ENCODE results near the gene TMCC2.
A peak's percentile ranks its signal among the peaks of the same experiment; 100 is the strongest.
"Not testable (repeated sequence)": the region's sequence is repeated elsewhere in the genome, so short reads cannot be mapped to it uniquely, and the experiment has no call there.

The TMCC2 gene, protein sequence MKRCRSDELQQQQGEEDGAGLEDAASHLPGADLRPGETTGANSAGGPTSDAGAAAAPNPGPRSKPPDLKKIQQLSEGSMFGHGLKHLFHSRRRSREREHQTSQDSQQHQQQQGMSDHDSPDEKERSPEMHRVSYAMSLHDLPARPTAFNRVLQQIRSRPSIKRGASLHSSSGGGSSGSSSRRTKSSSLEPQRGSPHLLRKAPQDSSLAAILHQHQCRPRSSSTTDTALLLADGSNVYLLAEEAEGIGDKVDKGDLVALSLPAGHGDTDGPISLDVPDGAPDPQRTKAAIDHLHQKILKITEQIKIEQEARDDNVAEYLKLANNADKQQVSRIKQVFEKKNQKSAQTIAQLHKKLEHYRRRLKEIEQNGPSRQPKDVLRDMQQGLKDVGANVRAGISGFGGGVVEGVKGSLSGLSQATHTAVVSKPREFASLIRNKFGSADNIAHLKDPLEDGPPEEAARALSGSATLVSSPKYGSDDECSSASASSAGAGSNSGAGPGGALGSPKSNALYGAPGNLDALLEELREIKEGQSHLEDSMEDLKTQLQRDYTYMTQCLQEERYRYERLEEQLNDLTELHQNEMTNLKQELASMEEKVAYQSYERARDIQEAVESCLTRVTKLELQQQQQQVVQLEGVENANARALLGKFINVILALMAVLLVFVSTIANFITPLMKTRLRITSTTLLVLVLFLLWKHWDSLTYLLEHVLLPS

DNA sequence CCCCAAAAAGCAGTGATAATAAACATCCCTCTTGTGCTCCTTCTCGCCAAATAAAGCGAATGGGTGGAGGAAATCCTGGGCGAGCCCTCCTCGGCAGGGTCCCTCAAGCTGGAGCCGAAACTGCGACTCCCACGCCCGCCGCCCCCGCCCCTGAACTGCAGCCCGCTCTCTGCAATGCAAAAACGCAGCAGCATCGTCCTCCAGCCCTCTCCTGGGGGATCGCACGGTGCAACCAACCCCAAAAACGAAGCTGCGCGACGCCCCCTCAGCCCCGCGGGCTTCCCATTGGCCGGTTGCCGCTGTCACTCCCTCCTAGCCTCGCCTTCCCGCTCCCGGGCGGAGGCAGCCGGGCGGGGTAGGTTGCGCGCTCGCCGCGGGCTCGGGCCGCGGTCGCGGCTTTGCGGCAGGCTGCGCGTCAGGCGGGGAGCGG lies at the start of gene TMCC2:
TMCC2 (plus strand) TSS at position 363 of the 430 bp plus-strand sequence. CDS start 619 bp downstream, outside the sequence.
- DNase-seq, result peak; percentile 74

DNA sequence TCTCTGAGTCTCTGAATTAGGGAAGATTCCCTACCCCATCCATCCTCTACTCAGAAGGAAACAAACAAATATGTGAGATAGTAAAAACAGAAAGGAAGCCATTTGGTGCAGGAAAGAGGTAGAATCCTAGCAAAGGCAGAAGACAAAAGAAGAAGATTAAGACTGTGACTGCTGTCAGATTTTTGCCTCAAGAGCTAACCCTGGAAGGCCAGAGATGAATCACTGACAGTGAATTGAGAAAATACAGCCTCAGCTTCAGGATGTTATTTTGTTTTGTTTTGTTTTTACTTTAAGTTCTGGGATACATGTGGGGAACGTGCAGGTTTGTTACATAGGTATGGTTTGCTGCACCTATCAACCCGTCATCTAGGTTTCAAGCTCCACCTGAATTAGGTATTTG lies 47.9 kb upstream of the TMCC2 start:
- DNase-seq, result no peak

DNA sequence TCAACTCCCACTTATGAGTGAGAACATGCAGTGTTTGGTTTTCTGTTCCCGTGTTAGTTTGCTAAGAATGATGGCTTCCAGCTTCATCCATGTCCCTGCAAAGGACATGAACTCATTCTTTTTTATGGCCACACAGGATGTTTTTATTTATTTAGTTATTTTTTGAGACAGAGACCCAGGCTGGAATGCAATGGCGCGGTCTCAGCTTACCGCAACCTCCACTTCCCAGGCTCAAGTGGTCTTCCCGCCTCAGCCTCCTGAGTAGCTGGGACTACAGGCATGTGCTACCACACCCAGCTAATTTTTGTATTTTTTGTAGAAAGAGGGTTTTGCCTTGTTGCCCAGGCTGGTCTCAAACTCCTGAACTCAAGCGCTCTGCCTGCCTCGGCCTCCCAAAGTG lies 47.4 kb upstream of the TMCC2 start:
- not testable (repeated sequence) for DNase-seq

DNA sequence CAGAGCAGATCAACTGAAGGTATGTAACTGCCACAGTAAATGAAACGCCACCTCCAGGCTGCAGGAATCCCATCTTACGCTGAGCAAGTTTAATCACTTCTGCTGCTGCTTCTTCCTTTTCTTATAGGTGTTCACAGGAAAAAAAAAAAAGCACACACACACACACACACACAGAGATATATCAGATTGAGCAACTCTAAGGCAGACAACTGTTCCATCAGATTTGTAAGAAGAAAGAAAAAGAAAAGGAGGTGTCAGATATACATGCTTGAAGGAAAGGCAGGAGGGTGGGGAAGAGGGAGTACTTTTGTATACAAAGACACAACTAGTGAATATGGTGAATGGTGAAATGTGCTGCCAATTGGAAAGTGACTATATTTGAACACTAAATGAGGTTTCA lies 44.8 kb upstream of the TMCC2 start:
- no peak for DNase-seq

DNA sequence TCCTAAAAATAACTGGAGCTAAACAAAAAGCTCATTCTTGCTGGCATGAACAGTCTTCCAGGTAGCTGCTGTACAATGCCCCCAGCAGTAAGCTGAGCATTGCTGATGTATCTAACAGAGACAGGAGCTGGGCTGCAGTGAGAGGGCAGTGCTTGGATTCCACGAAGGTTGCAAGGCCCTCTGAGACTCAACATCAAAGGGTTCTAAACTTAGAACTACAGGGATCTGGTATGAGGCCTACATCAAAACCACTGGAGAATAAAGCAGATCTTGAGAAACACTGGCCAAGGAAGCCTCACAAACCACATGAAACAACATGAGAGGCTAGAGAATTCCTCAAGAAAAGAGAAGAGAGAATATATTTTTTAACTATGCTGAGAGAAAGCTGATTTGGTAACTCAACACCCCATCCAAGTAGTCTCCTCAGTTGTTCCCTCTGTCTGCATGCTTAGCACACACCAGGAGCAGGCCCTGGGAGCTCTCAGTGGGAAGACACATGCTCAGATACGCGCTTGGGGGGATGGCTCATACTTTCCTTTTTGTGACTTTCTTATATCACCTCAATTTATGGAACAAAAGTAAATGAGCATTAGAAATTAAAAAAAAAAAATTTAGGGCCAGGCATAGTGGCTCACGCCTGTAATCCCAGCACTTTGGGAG lies 43.9 kb upstream of the TMCC2 start:
- no peak for DNase-seq

DNA sequence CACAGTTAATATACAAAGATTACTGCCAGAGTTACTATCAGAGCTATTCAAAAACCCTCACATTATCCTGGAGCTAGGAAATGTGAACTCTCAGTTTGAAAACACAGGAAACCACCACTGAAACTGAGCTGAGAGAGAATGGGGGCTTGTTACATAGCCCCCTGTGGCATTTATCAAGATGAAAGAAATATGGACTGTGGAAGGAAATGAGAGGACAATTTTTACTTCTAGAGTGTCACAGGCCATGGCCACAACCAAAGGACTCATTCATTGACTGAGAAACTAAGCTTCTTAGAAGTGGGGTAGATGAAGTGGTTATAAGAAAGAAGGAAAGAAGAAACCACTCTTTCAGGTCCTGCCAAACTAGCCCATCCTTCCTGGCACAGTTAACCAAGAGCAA lies 41.6 kb upstream of the TMCC2 start:
- DNase-seq, result no peak

DNA sequence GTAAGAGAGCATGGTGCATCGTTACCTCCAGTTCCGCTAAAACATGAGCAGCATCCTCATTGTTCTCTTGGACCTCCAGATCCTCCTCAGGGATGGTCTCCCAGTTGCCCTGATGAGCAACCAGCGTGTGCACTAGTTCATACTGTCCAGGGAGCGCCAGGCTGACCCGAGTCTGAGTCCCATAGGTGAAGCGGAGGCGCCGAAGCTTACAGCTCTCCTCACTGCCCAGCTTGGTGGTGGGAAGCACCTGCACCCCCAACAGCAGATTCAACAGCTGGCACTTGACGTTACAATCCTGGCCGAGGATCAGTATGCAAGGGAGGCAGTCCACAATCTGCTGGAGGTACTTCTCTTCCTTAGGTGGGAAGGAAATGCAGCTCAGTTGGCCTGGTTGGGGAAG lies 40.3 kb upstream of the TMCC2 start:
- peak; percentile 45 for DNase-seq

DNA sequence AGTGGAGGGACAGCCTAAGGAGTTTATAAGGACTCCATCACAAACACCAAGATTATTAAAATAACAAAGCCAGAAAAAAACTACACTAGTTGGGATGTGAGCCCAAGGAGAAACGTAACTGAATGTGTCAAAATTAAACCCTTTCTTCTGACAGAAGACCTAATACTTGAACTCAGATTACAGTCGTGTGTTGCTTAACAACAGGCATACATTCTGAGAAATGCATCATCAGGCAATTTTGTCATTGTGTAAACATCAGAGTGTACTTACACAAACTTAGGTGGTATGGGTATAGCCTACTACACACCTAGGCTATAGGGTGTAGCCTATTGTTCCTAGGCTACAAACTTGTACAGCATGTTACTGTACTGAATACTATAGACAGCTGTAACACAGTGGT lies 39.6 kb upstream of the TMCC2 start:
- DNase-seq, result no peak

DNA sequence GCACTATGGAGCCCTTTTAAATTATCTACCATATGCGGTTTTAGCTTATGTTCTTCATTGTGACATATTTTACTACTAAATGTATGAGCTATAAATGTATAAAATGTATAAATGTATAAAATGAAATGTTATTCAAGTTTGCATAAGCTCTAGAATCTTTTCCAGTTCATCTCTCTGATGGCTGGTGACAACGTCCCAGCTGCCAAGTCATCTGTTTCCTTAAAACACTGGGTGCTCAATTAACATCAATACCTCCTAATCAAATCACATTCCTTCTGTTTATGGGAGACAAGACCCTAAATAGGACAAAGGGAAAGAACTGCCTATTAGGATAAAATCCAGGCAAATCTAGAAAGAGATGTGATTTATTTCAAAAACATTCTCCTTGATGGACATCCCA lies 39.1 kb upstream of the TMCC2 start:
- no peak for DNase-seq

DNA sequence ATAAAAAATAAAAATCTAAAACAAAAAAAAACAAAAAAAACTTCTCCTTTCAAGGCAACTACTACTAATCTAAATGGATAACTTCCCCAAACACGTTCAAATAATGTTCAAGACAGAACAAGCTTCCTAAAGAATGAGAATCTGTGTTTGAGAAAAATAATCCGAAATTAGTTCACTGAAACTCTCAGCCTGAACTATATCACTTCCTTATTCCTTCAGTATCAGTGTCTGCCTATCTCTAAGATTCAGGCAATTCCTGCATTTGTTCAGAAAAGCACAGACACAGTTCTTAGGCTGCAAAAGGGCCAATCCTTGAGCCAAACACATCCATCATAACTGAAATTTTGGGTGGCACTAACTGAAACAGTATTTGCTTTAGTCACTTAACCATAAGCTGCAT lies 38.6 kb upstream of the TMCC2 start:
- DNase-seq, result no peak

DNA sequence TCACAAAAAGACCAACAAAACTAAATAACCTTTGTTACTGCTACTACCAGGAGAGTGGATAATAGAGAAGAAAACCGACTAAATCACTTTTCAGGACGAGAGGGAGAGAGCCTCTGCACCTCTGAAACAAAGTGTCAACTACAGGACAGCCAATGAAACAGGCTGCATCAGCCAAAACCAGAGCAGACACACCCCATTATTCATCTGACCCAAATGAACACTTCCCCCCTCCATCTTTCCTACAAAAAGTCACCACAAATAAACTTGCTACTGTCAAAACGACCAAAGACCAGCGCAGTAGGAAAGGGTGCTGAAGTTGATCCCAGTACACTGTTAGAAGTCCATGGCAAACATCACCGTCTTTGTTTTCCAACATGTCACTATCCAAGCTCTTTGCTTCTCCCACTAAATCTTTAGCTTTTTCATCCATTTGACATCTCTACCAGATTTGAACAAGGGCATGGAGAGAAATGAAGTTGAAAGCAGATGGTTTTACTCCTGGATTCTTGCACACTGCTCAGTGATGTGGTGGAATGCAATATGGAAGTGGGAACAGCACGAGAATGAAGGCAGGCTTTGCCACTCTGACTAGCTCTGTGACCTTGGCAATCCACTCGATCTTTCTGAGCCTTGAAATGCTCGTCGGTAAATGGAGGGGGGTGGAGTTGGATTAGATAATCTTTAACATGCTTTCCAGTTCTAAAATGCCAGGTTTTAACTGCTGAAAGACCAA lies 36.7 kb upstream of the TMCC2 start:
- no peak for DNase-seq

DNA sequence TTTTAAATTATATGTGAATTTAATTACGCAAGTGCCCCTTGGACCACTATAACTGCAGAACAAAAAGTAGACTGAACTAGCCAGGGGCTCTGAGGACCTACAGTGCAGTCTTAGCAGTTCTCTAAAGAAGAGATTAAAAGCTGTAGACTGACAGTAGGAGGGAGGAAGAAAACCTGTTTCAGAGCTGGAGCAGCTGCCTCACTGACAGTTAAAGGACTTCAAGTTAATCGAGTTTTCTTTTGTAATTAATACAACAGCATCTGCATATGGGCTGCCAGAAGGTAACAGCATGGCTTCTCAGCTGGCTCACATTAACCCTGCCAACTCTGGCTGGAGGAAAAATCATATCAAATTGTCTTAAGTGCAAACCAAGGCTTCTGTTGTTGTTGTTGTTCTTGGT lies 36.1 kb upstream of the TMCC2 start:
- DNase-seq, result peak; percentile 83

DNA sequence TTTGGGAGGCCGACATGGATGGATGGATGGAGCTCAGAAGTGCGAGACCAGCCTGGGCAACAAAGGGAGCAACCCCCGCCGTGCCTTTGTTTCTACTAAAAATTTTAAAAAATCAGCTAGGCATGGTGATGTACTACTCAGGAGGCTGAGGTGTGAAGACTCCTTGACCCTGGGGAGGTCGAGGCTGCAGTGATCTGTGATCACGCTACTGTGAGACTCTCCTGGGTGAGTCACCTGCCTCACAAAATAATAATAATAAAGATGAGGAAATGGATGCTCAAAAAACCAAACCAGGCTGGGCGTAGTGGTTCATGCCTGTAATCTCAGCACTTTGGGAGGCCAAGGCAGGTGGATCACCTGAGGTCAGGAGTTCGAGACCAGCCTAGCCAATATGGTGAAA lies 35.5 kb upstream of the TMCC2 start:
- no peak for DNase-seq

DNA sequence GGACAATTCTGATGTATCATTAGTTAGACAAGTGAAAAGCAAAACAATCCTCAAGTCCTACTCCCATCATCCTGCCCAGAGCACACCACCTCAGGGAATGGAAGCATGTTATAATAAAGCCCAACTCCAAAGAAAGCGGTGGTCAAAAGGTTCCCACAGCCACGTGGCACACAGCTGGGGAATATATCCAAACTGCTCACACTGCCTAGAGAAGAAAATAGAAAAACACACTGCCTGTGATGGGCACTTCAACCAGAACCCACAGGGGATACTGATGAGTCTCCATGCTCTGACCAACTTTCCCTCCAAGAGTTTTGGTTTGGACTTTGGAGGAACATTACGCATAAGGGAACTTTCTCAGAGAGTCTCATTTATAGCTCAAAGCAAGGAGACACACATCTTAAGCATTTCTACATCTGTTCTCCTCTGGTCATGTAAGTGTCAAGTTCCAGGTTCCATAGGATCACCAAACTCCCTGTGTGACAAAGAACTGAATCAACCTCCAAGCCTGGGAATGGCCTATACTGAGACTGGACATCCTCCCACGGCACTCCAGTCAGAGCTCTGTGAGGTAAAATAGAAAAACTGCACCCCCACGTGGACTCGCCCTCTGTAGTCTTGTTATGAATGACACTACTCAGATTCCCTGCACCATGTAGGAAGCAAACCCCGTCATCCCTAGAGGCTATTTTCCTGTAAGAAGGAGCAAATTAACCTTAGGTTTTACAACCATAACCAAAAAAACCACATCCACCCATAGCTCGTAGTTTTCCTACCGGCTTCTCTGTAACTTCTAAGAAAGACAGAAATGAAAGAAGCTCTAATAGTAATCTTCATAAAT lies 28.4 kb upstream of the TMCC2 start:
- no peak for DNase-seq

DNA sequence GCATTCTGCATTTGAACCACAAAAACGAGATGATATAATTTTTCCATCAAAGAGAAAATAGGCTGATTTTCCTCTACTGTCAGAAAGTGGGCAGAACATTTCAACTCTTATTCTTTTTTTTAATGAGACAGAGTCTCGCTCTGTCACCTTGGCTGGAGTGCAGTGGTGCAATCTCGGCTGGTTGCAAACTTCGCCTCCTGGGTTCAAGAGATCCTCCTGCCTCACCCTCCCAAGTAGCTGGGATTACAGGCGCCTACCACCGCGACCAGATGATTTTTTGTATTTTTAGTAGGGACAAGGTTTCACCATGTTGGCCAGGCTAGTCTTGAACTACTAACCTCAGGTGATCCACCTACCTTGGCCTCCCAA lies 27.8 kb upstream of the TMCC2 start:
- no peak for DNase-seq

DNA sequence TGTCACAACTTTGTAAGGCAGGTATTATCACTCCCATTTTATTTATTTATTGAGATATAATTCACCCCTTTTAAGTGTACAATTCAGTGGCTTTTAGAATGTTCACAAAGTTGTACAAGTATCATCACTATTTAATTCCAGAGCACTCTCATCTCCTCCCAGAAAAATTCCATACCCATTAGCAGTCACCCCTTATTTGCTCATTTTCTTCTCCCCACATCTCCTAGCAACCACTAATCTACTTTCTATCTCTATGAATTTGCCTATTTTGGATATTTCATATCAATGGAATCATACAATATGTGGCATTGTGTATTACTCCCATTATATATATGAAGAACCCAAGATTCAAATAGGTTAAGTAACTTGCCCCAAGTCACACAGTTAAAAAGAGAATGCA lies 23.2 kb upstream of the TMCC2 start:
- DNase-seq, result no peak

DNA sequence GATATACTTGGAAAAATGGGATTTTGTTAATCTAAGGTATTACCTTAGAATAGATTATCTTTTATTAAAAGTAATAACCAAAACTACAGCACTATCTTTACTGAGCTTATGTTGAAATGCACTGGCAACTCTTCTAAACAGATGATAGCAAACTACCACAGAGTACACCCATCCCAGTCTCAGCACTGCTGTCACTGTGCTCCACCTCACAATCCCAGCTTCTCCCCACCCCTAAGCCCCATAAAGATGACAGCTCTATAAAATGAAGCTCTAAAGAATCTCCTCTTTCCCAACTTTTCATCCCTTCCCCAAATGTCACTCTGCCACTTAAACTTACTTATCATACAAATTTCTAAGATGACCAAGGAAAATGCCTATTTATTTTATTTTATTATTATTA lies 22.7 kb upstream of the TMCC2 start:
- DNase-seq, result no peak

DNA sequence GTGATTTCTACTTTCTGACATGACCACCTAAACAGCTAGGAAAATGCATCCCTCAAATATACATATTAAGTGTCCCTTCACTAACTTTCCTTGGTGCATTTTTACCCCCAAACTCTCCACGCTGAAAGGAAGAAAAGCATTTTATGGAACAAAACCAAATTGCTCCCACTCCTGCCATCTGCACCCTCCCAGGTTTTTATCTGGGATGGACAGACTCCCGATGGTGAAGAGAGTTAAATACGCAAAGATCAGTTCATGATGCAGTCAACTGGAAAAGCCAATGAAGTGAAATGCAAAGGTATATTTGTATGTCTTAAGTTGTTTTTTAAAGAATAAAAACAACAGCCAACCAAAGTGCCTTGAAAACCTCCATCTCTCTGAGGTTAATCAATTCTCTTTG lies 18.9 kb upstream of the TMCC2 start:
- no peak for DNase-seq

DNA sequence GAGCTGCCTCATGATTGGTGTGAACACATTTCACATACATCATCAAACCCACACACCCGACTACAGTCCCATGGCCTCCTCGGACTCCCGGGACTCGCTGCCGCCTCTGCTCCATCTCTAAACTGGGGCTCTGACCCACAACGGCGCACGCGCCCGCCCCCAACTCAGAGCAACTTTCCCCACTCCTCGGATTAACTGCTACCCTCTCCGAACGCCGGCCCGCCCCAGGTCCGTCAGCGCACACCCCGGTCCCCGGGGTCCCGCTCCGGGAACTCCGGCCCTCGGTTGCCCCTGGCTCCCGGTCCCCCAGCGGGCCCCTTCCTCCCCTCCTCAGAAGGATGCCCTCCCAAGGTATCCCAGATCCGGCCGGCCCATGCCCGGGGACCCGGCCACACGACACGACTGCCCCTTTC lies 17.0 kb upstream of the TMCC2 start:
- no peak for DNase-seq

DNA sequence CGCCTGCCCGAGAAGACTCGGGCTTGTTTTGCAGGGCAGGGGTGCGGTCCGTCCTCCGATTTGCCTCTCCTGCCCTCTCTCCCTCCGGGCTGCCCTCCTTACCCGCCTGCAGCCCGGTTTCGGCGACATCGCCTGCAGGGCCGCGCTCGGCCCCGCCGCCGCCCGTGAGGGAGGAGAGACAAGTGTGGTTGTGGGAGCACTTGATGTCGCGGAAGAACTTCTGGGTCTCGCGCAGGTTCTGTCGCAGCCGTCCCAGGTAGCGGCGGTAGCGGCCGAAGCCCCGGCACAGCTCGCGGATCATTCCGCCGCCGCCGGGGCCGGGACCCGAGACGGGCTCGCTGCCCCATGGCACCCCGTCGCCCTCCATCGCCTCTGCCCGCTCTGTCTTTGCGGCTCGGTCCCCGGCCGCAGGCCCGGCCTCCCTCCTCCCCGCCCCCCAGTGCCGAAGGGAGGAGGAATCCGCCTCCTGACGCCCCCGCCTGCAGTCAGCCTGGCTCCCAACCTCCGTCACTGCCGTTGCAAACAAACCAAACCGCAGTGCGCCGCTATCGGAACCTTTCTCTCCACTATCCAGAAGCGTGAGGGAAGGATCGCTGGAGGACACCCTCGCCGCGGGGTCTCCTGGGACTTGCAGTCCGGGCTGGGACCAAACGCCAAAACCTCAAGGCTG lies 16.4 kb upstream of the TMCC2 start, which contains the start of gene DSTYK:
DSTYK (minus strand) TSS at position 534 of the 670 bp plus-strand sequence; CDS start at position 367, 167 bp downstream.
- peak; percentile 73 for DNase-seq

DNA sequence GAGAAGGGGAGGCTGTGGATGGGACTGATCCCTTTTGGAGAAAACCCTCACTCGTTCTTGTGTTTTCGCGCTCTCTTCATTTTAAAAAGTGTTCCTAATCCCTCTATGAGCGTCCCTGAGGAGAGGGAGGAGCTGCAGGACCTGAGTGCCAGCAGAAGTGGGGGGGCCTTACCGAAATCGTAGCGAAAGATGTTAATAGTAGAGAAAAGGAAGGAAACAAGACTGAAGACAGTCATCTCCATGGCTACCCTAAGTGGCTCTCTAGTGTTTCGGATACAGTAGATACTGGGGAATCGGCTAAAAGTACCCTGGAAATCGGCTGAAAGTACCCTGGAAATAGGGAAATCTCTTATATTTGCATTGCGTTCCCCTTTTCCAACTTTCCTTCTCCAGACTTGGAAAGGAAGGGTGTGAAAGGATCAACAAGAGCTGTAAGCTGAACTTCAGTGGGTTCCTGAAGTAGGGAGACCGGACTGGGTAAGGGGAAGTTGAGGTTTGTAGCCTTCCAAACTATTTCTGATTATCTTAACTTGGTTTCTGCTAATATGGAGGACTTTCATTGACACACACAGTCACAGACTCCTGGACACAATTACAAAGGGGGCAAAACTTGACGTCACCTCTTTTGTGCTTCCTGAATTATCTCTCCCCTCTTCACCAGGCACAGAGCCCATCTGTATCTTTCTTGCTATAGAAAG lies 15.8 kb upstream of the TMCC2 start:
- DNase-seq, result no peak
